ENCODE data around the gene CNOT6.

- TF ChIP-seq POLR2AphosphoS5 (IDR thresholded peaks at IDR 0.05; ENCODE audit: low read depth, low read length) (no peak), CTCF (IDR thresholded peaks at IDR 0.05) (no peak)
Observed at GRCh38 chr5:180601591-180602480, 107.7 kb downstream of the CNOT6 start.
